Type B pancreatic cell (in vitro differentiated cells): ENCODE results near the gene VMP1. TPM values are rescaled to one million over a fixed set of nuclear protein-coding genes. Genes with fewer than 3 reads are reported as not detected.
A peak's percentile ranks its signal among the peaks of the same experiment; 100 is the strongest.
"Not testable (repeated sequence)": the region's sequence is repeated elsewhere in the genome, so short reads cannot be mapped to it uniquely, and the experiment has no call there.

Experiments used
- DNase-seq: peaks from one replicate; pipeline ENCODE4 v3.0.0; 2021; ENCODE audit warnings: mixed read lengths; ENCODE audit not compliant: unreplicated experiment; ENCODE audit errors: extremely low spot score
- H3K27ac Mint-ChIP-seq: 2 replicates; pipeline ENCODE4 v1.8.0; 2021; ENCODE audit warnings: mild to moderate bottlenecking, mixed read lengths
- H3K27me3 Mint-ChIP-seq: 2 replicates; pipeline ENCODE4 v1.8.0; 2021; ENCODE audit warnings: mixed read lengths
- H3K36me3 Mint-ChIP-seq: 2 replicates; pipeline ENCODE4 v1.8.0; 2021; ENCODE audit warnings: mixed read lengths
- H3K4me1 Mint-ChIP-seq: one replicate; pipeline ENCODE4 v1.8.0; 2021; ENCODE audit warnings: mixed read lengths; ENCODE audit not compliant: unreplicated experiment
- H3K4me3 Mint-ChIP-seq: 2 replicates; pipeline ENCODE4 v1.8.0; 2021; ENCODE audit warnings: mild to moderate bottlenecking, mixed read lengths
- H3K9me3 Mint-ChIP-seq: 2 replicates; pipeline ENCODE4 v1.8.0; 2021; ENCODE audit warnings: mixed read lengths
- CTCF ChIP-seq: fragments of 200-600 bp; sonication (generic); conservative IDR thresholded peaks from 2 replicates; pipeline ENCODE4 v1.5.0; 2021; ENCODE audit warnings: antibody characterized with exemption, mild to moderate bottlenecking
- total RNA-seq: library from RNA; stranded (reverse); gene quantifications from 2 replicates; pipeline ENCODE4 v1.2.1, GENCODE V29; 2021; ENCODE audit warnings: low replicate concordance

Gene VMP1
- total RNA-seq, 1 donor from 2014 or later, result 124 TPM

- peak overlapping the region; percentile 99 for H3K27ac Mint-ChIP-seq
- no peaks in the 10 kb centered on the region for H3K9me3 Mint-ChIP-seq
- DNase-seq, result no peak
- H3K36me3 Mint-ChIP-seq, result peaks cover 5% of the 10 kb centered on the region
- TF ChIP-seq CTCF, result no peak
- peak overlapping the region; percentile 78 for H3K4me3 Mint-ChIP-seq
- H3K27me3 Mint-ChIP-seq, result no peaks in the 10 kb centered on the region
- peaks cover 30% of the 10 kb centered on the region for H3K4me1 Mint-ChIP-seq
Measured at GRCh38 chr17:59786213-59786535, 78.7 kb downstream of the VMP1 start.

- peaks cover 7% of the 10 kb centered on the region for H3K36me3 Mint-ChIP-seq
- H3K27me3 Mint-ChIP-seq, result no peaks in the 10 kb centered on the region
- H3K27ac Mint-ChIP-seq, result peak overlapping the region; percentile 99
- H3K9me3 Mint-ChIP-seq, result no peaks in the 10 kb centered on the region
- peaks cover 30% of the 10 kb centered on the region for H3K4me1 Mint-ChIP-seq
- TF ChIP-seq CTCF, result no peak
- peak overlapping the region; percentile 78 for H3K4me3 Mint-ChIP-seq
- no peak for DNase-seq
Measured at GRCh38 chr17:59786536-59787319, 79.3 kb downstream of the VMP1 start.

- Mint-ChIP-seq H3K4me1 (peaks cover 14% of the 10 kb centered on the region), H3K36me3 (peaks cover 12% of the 10 kb centered on the region)
- H3K4me3 Mint-ChIP-seq, H3K27me3 Mint-ChIP-seq, H3K27ac Mint-ChIP-seq, H3K9me3 Mint-ChIP-seq, DNase-seq: not testable (repeated sequence)
Measured at GRCh38 chr17:59789849-59790248, 82.4 kb downstream of the VMP1 start.

GRCh38 chr17:59790418-59790817, 83.0 kb downstream of the VMP1 start:
- H3K9me3 Mint-ChIP-seq, DNase-seq, H3K4me3 Mint-ChIP-seq, H3K27me3 Mint-ChIP-seq: not testable (repeated sequence)
- peaks cover 14% of the 10 kb centered on the region for H3K4me1 Mint-ChIP-seq
- peaks cover 12% of the 10 kb centered on the region for H3K36me3 Mint-ChIP-seq
- H3K27ac Mint-ChIP-seq, result peak overlapping the region; percentile 33

GRCh38 chr17:59790910-59791309, 83.5 kb downstream of the VMP1 start:
- H3K9me3 Mint-ChIP-seq, result no peaks in the 10 kb centered on the region

GRCh38 chr17:59791603-59792457, 84.4 kb downstream of the VMP1 start:
- Mint-ChIP-seq H3K9me3 (no peaks in the 10 kb centered on the region), H3K4me1 (peaks cover 6% of the 10 kb centered on the region), H3K27ac (peak overlapping the region; percentile 67), H3K4me3 (no peak overlapping the region), H3K36me3 (peaks cover 12% of the 10 kb centered on the region), H3K27me3 (no peaks in the 10 kb centered on the region)
- no peak for DNase-seq
- TF ChIP-seq CTCF, result no peak

More at GRCh38 chr17:59790910-59791309, 83.5 kb downstream of the VMP1 start:
- no peak for DNase-seq
- peak overlapping the region; percentile 33 for H3K27ac Mint-ChIP-seq
- H3K4me1 Mint-ChIP-seq, result peaks cover 14% of the 10 kb centered on the region
- no peaks in the 10 kb centered on the region for H3K27me3 Mint-ChIP-seq
- TF ChIP-seq CTCF, result no peak
- H3K36me3 Mint-ChIP-seq, result peaks cover 12% of the 10 kb centered on the region
- no peak overlapping the region for H3K4me3 Mint-ChIP-seq

- DNase-seq, H3K4me3 Mint-ChIP-seq, H3K27me3 Mint-ChIP-seq, H3K4me1 Mint-ChIP-seq, H3K9me3 Mint-ChIP-seq: not testable (repeated sequence)
- peak overlapping the region; percentile 67 for H3K27ac Mint-ChIP-seq
- peaks cover 12% of the 10 kb centered on the region for H3K36me3 Mint-ChIP-seq
Measured at GRCh38 chr17:59792458-59792823, 85.0 kb downstream of the VMP1 start.
